Caki2 (cell line): ENCODE data around the gene EEFSEC. TPM values are rescaled to one million over a fixed set of nuclear protein-coding genes. Genes with fewer than 3 reads are reported as not detected.

Experiments used
- DNase-seq: peaks from one replicate; pipeline ENCODE4 v3.0.0-alpha.2; 2015; ENCODE audit warnings: low read depth
- in situ Hi-C: cut with HindIII; loops from 2 replicates; pipeline ENCODE4 v1.10.0; 2016; ENCODE audit warnings: low sequenced_read_pairs, low pct_unique_long_range_greater_than_20kb, mixed read lengths
- total RNA-seq: library from RNA; depleted of rRNA; stranded (reverse); fragments of >200 nt; shearing (Covaris generic); gene quantifications from 2 replicates; pipeline ENCODE4 v1.2.3, GENCODE V29; 2014; ENCODE audit warnings: low replicate concordance

Gene EEFSEC
- total RNA-seq, 1 experiment from 2014 or later, result 10.3 TPM

DNA sequence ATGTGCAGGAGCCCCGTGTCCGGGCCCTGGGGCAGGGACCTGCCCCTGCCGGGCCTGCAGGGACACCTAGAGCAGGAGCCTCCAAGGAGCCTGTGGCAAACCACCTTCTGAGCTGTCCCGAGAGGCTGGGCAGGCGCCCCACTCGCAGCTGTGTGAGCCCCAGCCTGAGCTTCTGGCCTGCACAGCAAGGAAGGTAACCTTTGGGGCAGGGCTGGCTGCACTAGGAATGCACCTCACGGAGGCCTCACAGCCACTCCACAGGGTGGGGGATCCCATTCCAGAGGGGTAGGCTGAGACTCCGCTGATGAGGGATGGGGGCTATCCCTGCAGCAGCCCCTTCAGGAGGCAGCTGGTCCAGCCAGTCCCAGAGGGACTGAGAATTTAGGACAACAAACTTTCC, 245.3 kb downstream of the EEFSEC start:
- DNase-seq, result no peak
- in situ Hi-C loops, result no loop called here

DNA sequence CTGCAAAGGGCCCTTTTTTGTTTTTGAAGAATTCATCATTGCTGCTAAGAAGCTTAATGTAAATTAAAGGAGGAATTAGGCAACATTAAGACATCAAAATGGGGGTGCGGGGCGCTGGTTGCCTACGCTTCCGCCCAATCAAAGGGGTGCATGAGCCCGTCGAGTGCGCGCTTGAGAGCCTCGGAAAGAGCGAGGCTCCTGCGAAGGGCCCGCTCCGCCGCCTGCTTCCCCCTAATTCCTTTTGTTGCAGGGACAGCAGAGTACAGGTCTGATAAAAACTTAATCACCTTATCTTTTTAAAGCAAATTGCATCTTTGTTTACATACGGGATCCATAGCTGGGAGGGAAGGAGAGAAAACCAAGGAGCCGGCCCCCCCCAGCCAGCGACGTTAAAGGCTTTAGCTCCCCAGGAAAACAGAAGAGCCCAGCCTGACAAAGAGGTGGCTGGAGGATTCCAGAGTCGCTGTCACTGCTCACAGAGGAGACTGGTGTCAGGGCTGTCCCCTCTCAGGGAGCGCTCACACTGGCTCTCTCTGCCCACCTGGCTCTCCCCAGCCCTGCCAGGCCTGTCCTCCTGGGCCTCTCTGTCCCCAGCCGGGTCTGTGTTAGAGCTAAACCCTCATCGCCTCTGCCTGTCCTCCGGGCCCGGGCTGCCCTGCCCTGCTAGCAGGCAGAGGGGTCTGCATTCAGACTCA, 246.1 kb downstream of the EEFSEC start:
- in situ Hi-C loops, result no loop called here
- no peak for DNase-seq

DNA sequence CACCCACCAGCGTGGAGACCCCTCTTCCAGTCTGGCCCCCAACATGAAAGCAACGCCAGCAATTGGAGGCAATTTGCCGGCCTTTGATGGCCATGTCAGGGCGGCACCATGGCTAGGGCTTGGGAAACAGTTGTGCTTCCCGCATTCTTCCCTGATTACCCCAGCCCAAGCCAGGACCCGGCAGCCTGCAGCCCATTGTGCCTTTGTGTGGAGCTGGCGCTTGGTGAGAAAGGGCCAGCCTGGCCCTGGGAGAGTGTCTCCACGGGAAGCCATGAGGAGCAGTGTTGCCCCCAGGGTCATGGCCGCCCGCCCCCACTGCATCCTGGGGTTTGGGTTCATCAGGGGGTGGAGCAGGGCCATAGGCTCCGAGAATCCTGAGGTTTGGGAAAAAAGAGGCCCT, 247.4 kb downstream of the EEFSEC start:
- in situ Hi-C loops, result no loop called here
- DNase-seq, result no peak

DNA sequence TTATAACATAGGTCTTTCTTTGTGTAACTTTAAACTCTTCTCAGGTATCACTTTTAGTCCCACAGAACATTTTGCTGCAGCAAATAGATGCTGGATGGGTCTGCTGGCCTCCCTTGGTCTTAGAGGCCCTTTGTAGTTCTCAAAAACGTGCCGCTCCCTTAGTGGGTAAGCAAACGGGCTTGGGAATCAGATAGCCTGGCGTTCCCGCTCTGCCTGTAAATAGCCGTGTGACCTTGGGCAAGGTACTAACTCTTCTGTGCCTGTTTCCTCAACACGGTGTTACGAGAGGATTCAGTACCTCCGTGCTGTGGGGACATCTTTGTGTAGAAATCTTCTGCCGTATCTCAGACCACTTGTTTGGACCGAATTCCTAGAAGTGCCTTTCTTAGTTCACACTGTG, 249.0 kb downstream of the EEFSEC start:
- no peak for DNase-seq
- in situ Hi-C loops, result no loop called here

DNA sequence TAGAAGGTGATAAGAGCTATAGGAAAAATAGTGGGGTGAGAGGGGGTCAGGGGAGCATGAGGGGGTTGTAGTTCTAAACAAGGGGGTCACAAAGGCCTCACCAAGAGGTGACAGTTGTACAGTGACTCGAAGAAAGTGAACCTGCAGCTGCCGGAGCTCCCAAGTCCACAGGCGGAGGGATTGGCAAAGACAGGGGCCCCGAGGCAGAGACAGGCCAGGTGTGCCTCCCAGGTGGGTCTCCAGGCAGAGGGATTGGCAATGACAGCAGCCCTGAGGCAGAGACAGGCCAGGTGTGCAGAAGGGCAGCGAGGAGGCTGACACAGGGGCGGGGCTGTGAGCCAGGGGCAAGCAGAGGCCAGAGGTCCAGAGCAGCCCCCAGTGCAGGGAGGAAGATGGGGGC, 249.7 kb downstream of the EEFSEC start:
- in situ Hi-C loops, result no loop called here
- DNase-seq, result no peak

DNA sequence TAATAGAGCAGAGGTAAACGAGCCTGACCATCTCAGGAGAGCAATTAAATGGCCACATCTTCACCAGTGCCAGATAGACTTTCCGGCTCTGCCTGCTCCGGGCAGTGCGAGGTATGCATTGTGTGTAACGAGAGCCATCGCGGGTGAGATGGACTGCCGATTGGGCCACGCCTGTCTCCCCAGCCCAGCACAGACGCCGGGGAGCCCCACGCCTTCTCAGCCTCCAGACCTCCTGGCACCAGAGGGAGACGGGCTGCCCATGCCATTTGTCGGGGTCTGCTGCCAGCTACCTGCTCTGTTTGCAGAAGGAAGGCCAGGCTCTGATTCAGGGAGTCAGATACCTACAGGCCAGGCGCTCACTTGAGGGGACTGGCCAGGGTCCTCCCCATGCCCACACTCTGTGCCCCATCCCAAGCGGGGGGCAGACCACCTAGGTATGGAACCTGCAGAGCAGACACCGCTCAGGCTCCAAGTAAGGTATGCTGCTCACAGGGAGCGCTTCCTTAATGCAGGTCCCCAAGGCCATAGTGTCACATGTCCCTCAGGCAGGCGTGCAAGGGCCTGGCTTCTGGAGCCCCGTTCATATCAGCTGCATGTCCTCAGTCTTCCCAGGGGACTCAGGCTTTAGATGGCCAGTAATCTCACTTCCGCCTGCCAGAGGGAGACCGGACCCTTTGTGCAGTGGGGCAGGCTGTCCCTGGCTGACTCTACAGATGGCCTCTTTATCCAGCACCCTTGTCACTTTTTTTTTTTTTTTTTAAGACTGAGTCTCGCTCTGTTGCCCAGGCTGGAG, 251.2 kb downstream of the EEFSEC start:
- DNase-seq, result no peak
- in situ Hi-C loops, result no loop called here

DNA sequence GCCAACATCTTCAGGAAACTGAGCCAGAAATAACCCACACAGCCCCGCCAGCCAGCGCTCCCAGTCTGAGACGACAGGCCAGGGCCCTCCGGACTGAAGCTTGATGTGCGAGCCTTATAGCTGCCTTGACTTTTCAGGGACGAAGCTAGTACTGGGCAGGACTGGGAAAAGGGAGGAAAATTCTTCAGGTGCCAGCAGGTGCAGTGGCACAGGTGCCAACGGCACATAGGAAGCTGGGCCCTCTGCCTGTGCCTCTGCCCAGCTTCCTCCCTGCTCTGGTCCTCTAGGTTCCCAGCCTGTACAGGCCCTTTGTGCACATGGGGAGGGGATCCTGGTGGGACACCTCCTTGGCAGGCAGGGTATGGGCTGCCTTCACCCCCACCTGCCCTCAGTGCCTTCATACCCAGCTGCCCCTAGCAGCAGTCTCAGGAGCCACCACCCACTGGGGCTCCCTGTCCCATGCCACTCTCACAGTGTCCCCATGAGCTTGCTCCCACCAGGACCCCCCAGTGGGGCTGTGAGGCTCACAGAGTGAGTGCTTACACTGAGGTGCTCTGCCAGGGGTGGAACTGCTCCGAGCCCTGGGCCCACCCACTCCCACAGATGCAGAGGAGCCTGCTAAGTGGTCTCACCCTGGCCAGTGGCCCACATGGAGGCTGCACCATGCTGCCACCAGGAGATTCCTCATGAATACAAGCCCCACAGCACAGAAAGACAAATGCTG, 252.4 kb downstream of the EEFSEC start:
- DNase-seq, result no peak
- in situ Hi-C loops, result no loop called here

DNA sequence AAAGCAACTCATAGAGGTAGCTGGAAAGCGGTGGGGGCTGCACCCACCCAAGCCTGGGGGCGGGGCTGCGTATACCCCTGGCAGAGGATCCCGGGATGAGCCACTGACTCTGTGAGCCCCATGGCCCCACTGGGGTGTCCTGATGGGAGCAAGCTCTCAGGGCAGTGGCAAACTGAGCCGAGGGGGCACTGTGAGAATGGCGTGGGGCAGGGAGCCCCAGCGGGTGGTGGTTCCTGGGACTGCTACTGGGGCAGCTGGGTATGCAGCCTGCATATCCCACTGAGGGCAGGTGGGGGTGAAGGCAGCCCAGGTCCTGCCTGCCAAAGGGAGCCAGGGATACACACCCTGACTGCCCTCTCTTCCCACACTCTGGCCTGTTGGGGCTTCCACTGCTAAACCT, 254.0 kb downstream of the EEFSEC start:
- no peak for DNase-seq
- in situ Hi-C loops, result no loop called here

DNA sequence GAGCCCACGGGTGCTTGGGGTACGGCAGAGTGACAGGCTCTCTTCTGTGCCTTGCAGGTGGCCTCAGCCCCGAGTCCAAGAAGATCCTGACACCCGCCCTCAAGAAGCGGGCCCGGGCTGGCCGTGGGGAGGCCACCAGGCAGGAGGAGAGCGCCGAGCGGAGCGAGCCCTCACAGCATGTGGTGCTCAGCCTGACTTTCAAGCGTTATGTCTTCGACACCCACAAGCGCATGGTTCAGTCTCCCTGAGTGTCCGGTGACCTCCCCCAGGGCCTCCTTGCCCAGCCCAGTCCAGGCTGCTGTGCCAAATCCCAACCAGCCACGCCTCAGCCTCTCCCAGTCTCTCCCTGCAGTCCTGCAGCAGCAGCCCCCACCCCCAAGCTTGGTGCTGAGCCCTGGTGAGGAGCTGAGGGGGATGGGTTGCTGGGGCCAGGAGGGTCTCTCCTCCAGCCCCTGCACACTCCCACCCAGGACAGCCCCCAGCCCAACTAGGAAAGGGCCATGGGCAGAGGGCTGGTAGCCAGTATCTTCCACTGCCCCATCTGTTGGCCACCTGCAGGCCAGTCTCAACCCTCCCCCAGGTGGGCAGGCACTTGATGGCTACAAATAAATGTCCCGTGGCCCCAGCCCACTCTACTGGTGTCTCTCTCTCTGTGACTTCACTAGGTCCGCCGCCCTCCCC, 254.9 kb downstream of the EEFSEC start:
- no peak for DNase-seq
- in situ Hi-C loops, result no loop called here

DNA sequence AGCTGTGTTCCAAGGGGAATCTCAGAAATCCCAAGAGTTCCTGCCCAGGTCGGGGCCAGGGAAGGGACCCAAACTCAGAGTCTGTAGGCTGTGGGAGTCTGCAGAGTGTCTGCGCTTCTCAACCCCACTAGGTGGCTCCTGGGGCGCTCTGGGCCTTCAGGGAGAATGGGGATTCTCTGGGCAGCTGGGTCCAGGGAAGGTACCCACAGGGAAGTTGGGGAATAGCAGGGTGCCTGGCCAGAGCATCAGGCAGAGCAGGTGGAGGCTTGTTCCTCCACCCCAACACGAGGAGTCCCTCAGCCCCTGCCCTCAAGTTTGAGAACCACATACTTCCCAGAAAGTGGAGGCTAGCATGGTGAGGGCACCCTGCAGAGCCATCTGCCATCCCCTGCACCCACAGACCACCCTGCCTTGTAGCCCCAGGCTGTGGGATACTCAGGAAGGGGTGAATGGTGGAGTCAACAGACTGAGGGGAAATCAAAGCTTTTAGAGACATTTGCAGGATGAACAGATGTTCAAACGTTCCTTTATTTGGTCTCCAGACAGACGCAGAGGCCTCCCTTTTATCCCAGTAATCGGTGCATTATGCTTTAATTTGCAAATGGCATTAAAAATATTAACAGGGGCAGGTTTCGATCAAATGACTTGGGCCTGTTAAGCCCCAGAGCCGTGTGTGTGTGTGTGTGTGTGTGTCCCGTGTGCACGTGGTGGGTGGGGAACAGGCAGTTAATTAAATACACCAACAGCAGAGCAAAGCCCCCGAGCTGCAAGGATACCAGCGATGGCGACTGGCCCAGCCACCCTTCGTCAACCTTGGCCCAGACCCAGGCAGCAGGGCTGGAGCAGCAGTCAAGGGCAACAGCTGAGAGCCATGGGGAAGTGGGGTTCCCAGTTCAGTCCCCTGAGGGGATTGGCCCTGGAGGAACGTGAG, 255.7 kb downstream of the EEFSEC start:
- in situ Hi-C loops, result no loop called here

DNA sequence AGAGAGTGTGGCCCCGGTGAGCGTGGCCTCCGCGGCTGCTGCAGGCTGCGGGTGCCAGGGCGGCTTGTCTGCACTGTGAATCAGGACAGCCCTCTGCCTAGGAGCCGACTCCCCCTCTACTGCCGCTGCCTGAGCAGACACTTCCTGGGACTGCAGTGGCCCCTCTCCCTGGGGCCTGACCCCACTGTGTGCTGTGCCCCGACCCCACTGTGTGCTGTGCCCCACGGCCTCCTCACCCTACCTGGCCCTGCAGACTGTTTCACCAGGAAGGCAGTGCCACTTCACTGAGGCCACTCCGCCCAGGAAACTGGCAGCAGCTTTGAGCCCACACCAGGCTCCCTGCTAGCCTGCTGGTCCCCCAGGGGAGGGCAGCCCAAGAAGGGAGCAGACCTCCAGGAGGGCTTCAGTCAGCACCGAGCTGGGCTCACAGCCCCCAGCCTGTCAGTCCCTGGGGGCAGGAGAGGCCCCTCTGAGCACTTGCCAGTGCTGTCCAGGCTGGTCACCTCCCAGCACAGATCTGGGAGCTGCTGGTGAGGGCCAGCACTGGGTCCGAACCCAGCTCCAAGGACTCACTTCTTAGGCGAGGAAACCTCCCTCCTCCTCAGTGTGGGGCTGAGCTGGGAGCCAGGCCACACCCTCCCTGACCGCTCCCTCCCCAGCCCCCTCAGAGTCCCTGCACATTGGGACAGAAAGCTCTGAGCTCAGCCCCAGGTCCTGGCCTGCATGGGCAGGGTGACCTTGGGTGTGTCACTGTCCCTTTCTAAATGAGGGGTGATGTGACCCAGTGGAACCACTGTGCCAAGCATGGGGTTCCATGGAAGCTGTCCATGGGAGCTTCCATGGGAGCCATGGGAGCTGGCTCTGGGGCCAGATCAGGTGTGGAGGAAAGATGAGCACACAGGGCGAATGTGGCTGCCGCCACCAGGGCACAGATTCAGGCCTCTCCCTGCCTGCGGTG, 256.6 kb downstream of the EEFSEC start:
- DNase-seq, result no peak
- in situ Hi-C loops, result no loop called here

More for the DNA sequence above, 255.7 kb downstream of the EEFSEC start:
- no peak for DNase-seq

DNA sequence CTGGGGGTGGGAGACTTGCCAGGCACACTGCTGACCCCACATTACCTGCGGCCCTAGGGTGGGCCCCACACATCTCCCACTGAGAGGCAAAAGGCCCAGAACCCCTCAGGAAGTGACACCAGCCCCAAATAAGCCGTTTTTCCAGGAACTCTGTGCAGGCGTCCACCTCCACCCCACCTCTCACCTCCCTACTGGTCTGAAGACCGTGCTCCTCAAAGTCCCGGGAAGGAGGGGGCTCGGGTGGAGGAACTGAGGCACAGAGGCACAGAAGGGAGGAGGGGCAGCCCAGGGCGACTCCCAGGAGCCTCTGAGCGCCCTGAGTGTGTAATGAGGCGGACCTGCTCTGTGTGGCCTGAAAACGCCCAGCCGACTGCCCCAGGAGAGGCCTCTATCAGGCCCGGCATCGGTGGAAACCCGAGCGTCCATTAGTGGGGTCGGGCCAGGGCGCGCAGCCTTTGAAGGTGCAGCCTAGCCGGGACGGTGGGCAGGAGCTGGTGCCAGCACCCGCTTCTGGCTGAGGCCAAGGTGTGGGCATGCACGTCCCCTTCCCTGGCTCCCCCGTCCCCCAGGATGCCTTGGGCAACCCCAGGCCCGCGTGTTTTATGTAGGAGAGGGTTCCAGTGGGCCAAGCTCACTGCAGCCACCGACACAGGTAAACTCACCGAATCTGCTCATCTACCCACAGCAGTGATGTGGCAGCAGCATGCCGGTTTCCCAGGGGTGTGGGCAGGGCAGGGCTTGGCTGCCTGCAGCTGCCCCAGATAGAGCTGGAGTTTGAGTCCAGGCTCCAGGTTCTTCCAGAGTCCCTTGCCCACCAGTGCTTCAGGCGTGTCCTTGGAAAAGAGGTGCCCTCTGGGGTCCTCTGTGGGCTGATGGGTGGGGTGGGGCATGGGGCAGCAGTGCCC, 257.6 kb downstream of the EEFSEC start:
- no peak for DNase-seq
- in situ Hi-C loops, result no loop called here

DNA sequence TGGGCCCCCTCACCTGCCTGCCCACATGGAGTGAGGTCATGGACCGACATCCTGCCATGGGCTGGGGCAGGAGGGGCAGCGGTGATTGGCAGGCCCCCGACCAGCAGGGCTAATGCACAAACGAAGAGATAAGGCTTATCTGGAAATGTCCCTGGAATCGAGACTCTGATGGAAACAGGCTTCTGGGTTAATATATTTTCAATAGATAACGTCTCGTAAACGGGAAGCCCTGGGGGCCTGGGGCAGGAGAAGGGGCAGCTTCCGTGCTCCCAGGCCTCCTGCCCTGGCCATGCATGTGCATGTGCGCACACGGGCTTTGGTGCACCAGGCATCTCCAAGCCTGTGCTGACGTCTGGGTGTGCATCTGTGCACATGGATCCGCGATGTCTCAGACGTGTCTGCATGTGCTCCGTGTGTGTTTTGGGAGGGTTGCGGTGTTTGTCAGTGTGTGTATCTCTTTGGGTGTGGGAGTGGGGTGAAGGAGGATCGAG, 258.3 kb downstream of the EEFSEC start:
- no peak for DNase-seq
- in situ Hi-C loops, result no loop called here

DNA sequence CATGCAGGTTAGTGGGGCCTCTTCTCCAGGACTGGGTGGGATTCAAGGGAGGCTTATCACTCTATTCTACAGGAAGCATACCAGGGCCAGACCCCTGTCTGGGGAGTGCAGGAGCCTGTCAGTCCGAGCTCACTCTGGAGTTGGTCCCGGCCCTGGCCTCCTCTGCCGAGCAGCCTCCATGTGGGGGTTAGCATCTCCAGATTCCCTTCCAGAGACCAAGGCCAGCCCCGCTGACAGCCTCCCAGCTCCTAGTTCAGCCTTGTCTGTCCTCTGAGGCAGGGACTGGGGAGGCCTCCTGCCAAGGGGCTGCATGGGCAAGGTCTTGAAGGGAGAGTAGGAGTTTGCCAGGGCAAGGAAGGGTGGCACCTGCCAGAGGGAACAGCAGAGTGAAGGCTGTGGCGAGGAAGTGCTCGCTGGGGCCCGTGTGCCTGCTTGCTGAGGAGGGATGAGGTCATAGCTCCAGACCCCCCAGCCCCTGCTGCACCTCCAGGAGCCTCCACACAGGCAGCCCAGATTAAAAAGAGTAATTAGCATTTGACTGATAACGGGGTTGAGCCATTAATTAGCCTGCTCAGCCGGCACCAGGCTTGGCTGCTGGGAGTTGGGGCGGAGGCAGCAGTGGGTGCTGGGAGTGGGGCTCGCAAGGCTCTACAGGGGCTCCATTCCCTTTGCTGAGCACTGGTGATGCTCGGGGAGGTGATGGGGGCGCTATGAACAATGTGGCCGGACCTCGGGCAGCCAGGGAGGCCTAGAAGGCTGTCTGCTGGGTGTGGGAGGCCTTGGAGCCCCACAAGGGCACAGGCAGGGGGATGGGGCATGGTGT, 259.1 kb downstream of the EEFSEC start:
- no peak for DNase-seq
- in situ Hi-C loops, result no loop called here

DNA sequence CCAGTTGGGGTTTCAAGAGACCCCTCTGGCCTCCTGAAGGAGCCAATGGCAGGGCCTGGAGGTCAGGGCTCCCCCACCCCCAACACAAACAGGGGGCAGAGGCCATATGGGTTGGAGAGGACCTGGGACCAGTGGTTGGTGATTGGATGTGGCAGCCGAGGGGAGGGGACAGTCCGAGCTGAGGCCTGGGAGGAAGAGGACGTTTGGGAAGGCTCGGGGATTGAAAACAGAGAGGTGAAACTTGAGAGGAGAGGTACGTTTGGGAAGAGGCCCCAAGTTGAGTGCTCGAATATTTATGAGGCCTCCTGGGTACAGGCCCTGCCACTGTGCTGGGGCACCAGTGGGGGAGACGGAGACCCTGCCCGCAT, 259.7 kb downstream of the EEFSEC start:
- in situ Hi-C loops, result no loop called here

More for the DNA sequence above, 259.7 kb downstream of the EEFSEC start:
- no peak for DNase-seq
